Measurements from ENCODE around the gene OCRL.
"Not testable (repeated sequence)": the region's sequence is repeated elsewhere in the genome, so short reads cannot be mapped to it uniquely, and the experiment has no call there.

OCRL gene

DNA sequence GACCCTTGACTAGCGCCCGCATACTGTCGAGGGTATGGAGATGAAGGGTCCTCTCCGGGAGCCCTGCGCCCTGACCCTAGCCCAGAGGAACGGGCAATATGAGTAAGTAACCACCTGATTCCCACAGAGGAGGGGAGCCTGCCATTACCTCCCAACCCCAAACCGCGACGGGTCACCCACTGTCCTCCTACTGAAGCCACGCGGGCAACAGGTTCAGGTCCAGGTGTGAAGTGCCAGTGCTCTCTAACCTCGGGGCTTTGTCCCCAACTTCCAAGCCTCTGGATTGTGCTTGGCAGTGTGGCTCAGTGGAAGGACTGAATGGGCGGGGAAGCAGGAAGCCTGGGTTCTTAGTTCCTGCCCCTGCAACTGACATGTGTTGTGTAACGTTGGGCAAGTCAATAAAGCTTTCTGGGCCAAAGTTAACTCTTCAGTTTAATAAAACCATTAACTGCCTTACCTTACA lies 694 bp downstream of the OCRL start:
- DNase-seq = no peak

DNA sequence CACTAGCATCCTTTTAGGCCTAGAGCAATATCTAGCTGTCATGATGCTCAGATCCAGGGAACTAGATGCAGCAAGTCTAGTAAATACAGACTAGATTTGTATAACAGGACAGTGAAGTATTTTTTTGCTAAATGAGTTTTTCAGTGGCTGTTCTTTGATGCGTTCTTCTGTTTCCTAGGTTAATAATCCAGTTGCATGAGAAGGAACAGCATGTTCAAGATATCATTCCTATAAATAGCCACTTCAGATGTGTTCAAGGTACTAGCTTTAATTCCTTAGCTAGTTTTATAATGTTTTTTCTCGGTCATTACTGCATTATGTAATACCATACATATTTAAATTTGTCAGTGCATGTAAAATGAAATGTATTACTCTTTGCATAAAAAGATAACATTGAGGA lies 4.7 kb downstream of the OCRL start:
- DNase-seq = no peak

DNA sequence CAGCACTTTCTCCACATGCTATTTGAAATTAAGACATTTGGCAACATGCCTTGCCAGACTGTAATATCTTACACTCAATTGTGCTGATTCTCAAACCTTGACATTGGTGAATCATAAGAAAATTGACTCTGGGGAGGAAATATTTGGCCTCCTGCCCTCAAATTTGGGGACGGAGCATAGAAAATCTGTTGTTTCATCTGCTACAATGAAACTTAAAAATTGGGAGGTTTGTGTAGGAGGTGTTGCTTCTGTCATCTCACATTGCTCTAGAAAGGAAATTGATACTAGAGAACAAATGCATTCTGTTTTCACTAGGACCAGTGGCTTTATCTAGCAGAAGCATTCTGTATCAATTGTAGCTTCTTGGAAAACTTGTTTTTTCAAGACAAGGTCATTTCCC lies 5.3 kb downstream of the OCRL start:
- no peak for DNase-seq

DNA sequence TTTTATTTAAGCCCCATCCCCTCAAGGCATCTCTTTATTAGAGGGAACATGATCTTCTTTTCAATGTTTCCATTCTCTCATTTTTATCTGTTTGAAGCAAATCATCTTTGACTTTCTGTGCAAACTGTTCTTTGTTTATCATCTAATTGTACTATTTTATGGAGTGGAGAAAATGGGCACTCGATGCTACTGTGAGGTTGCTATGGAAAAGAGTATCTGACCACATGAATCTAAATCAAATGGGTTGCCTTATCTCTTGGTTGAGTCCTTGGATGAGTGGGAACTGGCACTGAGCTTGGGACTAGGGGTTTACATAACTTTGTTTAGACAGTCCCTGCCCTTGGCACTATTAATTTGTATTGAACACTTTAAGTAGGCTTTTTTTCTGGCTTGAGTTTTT lies 9.1 kb downstream of the OCRL start:
- no peak for DNase-seq

DNA sequence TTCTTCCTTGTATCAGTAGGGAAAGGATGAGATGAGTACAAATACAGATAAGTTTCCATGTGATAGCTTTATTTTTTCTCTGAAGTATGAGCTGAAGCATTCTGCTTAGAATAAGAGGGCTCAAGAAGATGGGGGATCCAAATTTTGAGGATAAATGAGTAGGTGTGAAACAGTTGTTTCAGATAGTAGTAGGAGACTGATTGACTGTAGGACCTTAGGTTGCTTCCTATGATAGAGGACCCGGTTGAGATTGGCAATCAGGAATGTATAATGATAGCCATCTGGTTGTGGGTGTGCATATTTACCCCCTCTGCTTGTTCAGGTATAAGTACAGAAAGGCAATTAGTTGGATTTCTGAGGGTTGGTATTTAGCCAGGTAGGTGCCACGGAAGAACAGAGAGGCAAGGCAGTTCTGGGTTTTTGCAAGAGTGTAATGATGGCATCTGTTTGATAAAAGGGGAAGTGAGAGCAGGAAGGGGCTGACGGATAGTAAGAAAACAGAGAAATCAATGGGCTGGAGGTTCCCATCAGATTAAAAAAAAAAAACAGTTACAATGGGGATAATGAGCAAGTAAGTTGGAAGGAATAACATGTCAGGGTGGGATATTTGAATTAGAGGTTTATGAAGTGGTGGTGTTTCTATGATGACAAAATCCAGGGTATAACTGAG lies 13.7 kb downstream of the OCRL start:
- no peak for DNase-seq

DNA sequence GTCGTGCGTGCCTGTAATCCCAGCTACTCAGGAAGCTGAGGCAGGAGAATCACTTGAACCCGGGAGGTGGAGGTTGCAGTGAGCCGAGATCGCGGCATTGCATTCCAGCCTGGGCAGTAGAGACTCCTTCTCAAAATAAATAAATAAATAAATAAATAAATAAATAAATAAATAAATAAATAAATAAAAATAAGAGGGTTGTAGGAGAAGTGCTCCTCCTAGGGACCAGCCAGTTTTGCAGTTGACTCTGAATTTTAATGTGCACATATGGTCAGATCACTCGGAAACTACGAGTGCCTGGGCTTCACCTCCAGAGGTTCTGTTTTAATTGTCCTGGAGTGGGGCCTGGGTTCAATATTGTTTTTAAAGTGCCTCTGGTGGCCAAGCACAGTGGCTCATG lies 14.8 kb downstream of the OCRL start:
- not testable (repeated sequence) for DNase-seq

DNA sequence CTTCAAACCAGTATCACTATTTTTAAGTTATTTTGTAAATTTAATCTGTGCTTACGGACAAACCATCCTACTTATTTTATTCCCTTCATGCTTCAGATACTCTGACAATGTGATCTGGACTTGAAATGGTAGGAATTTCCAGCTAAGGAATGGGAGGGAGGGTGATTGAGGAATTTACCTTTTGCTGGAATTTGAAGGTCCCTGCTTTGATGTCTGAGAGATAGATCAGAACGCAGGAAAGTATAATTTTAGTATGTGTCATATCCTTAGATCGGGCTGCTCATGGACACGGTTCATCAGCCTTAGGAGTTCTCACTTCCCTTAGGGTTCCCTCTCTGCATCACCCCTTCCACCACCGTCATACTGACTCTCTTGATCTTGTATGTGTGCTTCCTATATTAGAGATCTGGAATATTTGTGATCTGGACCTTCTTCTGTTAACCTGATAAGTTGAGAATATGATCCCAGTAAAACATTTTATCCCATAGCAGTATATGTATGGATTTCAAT lies 16.8 kb downstream of the OCRL start:
- DNase-seq = no peak

DNA sequence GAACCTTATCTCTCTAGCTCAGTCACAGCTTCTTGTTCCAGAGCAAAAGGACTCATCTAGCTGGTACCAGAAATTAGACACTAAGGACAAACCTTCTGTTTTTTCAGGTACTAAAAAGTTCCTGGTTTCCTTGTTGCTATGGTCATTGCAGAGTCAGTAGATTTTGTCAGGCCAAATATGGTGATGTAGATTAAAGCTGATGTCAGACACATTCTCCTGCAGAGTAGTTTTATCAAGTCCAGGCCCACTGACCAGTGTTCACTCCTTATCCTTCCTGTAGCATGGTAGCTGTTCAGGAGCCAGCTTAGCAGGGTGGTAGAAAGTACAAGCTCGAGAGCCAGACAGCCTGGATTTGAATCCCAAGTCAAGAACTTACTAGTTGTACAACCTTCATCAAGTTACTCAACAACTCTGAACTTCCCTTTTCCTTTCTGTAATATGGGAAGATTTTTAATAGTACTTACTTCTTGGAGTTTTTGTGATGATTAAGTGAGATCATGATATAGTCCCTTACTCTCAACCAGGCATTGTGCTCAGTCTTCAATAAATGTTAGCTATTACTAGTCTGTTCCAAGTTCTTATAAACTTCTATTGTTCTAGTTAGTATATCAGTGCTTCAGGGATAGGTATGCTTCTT lies 17.9 kb downstream of the OCRL start:
- DNase-seq = no peak

DNA sequence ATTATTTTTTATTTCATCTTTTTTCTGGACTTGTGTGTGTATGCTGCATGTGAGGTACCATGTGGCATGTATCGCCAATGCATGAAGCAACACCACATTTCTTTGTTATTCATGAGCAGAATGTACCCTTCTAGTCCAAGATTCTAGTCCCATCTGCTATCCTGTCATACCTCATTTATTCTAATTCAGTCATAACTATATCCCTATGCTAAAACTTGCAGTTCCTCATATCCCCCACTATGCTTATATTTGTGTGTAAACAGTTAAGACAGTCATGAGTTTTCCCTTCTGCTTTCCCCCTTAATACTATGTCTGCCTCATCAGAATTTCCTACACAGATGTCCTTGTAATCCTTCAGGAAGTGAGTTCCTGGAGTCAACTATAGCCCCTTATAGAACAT lies 19.7 kb downstream of the OCRL start:
- no peak for DNase-seq

DNA sequence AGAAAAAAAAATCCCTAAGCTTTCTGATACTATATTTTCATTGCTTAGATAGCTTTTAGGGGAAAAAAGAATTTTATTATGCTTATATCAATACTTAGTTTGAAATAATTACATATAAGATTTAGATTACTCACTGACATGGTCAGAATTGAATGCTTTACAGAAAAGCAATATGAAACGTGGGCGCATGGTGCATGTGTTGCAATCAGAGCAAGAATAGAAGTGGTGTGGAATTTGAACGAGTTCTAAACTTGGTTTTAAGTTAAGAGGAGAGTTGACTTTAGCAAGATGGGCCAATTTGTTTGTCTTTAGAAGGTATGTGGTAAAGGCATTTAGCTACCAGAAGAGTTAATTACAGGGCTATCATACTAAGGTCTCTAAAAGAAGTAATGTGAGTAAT lies 21.4 kb downstream of the OCRL start:
- no peak for DNase-seq

DNA sequence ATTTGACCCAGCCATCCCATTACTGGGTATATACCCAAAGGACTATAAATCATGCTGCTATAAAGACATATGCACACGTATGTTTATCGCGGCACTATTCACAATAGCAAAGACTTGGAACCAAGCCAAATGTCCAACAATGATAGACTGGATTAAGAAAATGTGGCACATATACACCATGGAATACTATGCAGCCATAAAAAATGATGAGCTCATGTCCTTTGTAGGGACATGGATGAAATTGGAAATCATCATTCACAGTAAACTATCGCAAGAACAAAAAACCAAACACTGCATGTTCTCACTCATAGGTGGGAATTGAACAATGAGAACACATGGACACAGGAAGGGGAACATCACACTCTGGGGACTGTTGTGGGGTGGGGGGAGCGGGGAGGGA lies 24.3 kb downstream of the OCRL start:
- not testable (repeated sequence) for DNase-seq

DNA sequence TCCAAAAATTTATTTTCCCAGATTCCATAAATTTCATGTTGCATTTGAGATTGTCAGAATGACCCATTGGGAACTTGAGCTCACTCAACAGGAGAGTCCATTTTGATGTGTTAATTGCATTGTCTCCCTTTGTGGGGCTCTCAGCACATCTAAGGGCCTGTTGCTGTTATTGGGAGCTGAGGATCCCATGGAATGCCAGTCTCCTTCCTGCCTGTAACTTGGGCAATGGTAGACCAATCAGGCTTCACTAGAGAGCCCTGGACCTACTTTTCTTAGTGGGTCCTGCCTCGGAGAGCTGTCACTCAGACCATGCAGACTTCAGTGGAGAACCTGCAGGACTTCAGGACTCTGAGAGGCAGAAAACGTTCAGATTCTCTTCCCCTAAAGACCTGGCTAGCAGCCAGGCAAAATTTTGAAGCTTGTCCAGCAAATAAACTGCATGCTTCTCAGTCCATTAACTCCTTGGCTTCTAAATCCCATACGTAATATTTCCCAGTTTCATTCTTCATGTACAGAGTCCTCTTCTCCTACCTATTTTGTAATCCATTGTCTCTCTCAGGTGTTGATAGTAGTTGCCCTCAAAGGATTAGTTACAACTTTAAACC lies 25.1 kb downstream of the OCRL start:
- DNase-seq = no peak

DNA sequence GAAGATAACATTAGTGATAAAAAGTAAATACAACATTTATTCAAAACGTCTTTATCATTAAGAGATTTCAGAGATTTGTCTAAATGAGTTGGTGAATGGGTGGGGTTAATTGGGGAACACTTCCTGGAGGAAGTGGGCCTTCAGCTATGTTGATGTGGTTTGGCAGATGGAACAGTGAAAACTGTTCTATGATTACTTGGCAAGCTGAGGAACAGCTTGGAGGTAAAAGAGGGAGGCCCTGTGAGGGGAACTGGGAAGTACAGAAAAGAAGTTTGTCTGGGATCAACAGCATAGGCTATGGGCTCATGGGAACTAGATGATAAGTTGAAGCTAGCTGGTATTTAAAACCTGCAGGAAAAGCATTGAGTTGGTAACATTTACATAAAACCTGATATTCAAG lies 26.0 kb downstream of the OCRL start:
- no peak for DNase-seq

DNA sequence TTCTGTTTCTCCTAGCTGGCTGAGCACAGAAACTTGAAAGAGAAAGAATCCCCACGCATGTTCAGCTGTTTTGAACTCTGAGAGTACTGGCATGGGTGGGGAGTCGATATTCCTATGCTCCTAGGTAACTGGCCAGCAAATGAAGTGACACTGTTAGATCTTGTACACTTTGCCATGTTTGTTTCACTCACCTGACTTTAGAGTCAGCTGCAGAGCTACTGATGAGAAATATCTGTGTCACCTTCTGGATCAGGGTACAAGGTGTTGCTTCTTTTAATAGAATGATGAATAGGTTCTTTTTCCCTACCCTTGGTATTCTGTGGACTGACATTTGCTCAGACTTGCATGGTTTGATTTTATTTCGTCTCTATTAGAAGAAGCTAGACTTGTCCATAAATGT lies 28.3 kb downstream of the OCRL start:
- DNase-seq = no peak

DNA sequence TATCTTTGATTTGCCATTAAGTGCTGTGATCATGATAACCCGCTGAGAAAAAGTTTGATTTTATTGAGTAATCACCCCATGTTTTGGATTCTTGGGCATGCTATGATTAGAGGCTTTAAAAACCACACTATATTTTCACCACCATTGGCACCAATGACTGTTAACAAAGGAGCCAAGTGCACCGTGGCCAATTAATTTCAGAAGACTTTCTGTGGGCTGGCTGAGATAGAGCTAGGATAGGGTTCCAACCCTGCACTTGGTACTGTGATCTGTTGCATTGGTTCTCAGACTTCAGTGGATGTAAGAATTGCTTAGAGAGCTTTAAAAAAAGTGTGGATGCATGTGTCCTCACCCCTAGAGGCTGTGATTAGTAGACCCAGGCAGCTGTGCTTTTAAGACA lies 32.4 kb downstream of the OCRL start:
- DNase-seq = no peak

DNA sequence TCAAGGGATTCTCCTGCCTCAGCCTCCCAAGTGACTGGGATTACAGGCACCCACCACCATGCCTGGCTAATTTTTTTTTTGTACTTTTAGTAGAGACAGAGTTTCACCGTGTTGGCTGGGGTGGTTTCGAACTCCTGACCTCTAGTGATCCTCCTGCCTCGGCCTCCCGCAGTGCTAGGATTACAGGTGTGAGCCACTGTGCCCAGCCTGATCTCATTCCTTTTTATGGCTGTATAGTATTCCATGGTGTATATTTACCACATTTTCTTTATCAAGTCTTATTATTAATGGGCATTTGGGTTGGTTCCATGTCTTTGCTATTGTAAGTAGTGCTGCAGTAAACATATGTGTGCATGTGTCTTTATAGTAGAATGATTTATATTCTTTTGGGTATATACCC lies 33.6 kb downstream of the OCRL start:
- DNase-seq = not testable (repeated sequence)

DNA sequence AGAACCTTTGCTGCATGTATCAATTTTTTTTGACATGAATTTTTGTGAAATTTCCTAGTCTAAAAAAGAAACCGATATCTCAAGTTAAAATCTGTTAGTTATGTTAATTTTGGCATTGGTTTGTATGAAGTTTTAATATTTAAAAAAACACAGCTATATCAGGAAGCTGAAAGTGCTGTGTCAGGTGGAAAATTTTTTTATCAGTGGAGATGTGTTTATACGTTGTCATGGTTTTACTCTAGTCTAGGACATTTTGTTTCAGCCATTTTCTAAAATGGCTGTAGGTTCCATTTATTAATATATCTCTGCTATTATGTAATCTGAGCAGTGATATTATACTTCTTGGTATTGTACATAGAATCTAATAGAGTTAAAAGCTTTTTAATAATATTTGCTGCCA lies 34.2 kb downstream of the OCRL start:
- DNase-seq = no peak

DNA sequence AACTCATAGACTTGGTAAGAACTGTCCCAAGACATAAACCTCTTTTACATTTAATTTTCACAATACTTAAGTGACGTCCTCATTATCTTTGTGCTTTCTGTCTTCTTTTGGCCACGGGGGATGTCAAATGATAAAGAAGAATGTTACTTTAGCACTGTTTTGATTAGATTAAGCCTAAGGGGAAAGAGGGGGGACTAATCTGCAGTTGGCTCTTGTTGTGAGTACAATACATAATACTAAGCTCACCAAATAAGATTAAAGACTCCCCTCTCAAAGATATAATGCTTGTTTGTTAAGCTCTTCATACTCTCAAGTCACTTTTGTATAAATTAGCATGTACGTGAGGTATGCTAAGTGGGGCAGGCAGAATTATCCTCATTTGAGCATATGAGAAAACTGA lies 36.5 kb downstream of the OCRL start:
- no peak for DNase-seq

DNA sequence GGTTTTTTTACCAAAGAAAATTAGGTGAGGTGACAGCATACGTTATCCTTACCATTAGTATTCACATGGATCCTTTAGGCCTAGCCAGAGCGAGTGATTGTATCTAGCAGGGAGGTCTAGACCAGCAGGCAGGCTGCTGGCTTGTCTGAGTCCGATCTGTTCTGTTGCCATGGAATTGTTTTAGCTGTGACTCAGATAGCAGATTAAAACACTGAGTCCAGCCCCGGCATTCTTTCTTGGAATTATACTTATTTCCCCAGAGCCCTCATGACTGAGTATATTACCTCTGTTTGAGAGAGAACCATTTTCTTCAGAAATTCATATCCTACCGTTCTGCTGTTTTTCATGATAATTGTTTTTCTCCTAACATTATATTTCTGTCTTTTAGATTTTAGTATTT lies 37.4 kb downstream of the OCRL start:
- DNase-seq = no peak

DNA sequence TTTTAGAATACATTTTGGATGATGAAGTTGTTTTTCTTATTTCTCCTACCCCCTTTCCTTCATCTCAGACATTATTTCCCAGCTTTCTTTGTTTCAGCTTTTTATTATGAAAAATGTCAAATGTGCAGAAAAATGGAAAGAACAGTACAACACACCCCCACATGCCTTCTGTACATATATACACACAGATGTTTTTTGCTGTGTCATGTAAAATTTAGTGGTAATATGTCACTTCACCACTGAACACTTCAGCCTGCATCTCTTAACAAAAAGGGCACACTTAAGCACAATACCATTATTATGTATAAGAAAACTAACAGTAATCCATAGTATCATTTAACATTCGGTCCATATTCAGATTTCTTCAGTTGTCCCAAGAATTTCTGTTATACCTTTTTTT lies 37.8 kb downstream of the OCRL start:
- DNase-seq = no peak

DNA sequence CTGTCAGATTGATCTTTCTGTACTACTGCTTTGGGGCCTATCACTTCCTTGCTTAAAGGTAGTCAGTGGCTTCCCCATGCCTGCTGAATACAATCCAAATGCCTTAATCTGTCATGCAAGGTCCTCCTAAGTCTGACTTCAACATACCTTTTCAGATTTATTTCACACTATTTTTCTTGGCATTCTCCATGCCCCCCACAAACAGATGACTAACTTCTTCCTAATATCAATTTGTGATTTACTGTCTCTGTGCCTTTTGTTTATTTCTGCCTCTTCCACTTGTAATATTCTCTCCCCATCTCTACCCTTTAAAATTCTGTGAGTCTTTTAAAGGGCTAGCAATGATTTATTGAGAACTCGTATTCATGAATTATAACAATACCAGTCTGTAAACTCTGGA lies 41.8 kb downstream of the OCRL start:
- no peak for DNase-seq

DNA sequence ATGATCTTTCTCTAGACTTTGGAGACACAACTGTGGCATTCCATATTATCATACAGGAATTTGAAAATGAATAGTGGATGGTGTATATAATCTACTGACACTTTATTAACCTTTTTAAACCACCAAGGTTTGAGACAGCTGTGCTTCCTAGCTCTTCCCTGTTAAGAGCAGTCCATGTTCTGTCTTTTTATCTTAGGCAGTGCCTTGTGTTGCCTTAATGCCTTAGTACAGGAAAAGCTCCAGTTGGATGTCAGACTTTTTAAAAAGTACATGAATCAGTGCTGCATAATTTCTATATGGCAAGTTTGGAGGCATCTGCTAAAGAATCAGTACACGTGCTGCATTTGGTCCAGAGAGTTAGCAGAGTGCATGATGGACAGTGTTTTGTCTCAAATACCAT lies 45.1 kb downstream of the OCRL start:
- no peak for DNase-seq

DNA sequence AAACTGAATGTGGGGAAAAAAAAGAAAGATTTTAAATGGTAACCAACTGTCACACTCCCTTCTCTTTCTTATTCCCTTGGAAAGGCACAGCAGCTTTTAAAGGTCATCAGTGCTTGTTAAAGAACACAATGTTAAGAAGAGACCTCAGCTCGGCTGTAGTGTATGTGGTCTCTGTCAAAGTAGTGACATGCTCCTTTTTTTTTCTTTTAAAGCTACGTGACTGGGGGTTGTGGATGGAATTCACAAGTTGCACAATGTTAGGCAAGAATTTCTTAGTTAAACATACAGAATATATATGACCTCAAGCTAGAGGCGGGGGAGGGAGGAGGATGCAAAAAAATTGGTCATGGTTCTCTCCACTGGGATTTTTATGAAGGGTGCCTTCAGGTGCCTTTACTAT lies 45.6 kb downstream of the OCRL start:
- DNase-seq = no peak

DNA sequence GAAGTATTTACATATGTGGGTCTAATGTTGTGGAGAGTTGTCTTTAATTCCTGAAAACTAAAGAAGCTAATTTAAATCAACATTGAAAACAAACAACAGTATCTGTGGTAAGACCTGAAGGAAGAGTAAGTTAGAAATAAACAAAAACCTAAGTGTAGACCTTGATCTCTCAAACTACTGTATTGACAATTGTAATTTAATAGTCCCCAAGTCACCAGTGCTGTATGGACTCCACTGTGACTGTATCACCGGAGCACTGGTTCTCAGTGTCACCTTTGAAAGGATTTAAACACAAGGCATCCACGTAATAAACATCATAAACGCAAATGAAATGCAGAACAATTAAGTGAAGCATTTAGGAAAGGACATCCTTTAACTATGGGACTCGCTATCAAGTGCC lies 46.4 kb downstream of the OCRL start:
- DNase-seq = no peak

Measured in effector CD8-positive, alpha-beta T cell (primary cell).